GM18951 (cell line): ENCODE data around the gene ALB.

ENCODE experiments used
- POLR2A ChIP-seq: IDR thresholded peaks from 4 replicates; pipeline ENCODE4 v1.6.1; 2011; ENCODE audit warnings: mild to moderate bottlenecking; ENCODE audit not compliant: insufficient read length, insufficient read depth; ENCODE audit errors: extremely low read depth
- in situ Hi-C: fragments of 300-500 bp; cut with MboI; formaldehyde crosslinking; loops from one replicate; pipeline ENCODE4 v1.12.0; 2022; ENCODE audit warnings: low sequenced_read_pairs, mixed read lengths, inconsistent platforms; ENCODE audit not compliant: unreplicated experiment

ALB gene

GRCh38 chr4:73452953-73453700, 49.0 kb downstream of the ALB start:
- TF ChIP-seq POLR2A: no peak
- in situ Hi-C loops: no loop called here

GRCh38 chr4:73453701-73454005, 49.6 kb downstream of the ALB start:
- TF ChIP-seq POLR2A: no peak
- in situ Hi-C loops: no loop called here

GRCh38 chr4:73454920-73455319, 50.8 kb downstream of the ALB start:
- in situ Hi-C loops: no loop called here
- TF ChIP-seq POLR2A: no peak

GRCh38 chr4:73456177-73457022, 52.3 kb downstream of the ALB start:
- in situ Hi-C loops: no loop called here
- TF ChIP-seq POLR2A: no peak

GRCh38 chr4:73458184-73459047, 54.3 kb downstream of the ALB start:
- no peak for TF ChIP-seq POLR2A
- in situ Hi-C loops: no loop called here

GRCh38 chr4:73459048-73459421, 54.9 kb downstream of the ALB start:
- no peak for TF ChIP-seq POLR2A
- in situ Hi-C loops: no loop called here

- in situ Hi-C loops: no loop called here
- no peak for TF ChIP-seq POLR2A
These were observed 56.9 kb downstream of the ALB start for GRCh38 chr4:73460913-73461522.

GRCh38 chr4:73468170-73468569, 64.1 kb downstream of the ALB start:
- in situ Hi-C loops: no loop called here
- no peak for TF ChIP-seq POLR2A

GRCh38 chr4:73470728-73471127, 66.6 kb downstream of the ALB start:
- TF ChIP-seq POLR2A: no peak
- in situ Hi-C loops: no loop called here
